Measurements from ENCODE around the gene MIS12. TPM values are rescaled to one million over a fixed set of nuclear protein-coding genes. Genes with fewer than 3 reads are reported as not detected.

MIS12 gene, protein sequence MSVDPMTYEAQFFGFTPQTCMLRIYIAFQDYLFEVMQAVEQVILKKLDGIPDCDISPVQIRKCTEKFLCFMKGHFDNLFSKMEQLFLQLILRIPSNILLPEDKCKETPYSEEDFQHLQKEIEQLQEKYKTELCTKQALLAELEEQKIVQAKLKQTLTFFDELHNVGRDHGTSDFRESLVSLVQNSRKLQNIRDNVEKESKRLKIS
- 32.6 and 35.6 TPM in 2 replicates for total RNA-seq (2014; rRNA removed; shearing (Covaris generic))

DNA sequence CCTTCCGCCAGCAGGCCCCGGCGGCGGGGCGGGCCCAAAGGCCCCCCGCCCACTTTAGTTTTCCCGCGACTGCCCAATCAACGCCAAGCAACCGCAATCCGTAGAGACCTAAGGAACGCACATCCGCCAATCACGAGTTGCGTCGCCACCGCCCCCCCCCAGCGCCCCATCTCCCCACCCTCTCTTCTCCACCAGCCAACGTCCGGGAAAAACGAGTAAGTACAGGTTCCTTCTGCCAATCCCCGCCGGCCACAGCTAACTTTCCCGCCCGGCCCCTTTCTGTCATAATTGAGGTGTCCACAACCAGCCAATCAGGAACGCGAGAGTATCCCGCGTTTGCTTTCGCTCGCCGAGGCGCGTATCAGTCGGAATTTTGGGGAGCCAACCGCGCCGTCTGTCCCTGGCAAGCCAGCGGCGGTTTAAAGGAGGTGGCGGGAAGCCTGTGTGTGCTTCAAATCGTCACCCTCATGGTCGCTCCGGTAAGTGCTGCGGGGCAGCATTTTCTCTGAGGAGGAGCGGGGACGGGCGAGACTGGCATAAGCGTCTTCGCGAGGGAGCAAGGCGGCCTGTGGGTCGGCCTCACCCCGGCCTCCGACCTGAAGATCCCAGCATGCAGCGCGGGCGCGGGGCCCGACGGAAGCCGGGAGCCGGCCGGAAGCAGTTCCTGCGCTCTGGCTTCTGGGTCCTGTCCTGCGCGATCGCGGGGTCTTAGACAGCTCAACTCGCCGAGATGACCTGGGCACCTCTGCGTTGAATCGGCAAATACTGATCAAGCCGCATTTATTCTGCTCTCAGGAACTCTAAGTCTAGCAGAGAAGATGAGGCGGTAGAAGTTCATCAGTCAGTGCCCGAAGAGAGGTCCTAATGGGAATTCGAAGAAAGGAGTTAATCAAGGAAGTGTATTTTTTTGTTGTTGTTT, at the start of gene MIS12:
Gene MIS12 (plus strand): TSS at position 361 of the 919 bp plus-strand sequence. CDS start 2,297 bp downstream, outside the sequence.
- peak; percentile 99 for DNase-seq (ENCODE audit: low read depth)

DNA sequence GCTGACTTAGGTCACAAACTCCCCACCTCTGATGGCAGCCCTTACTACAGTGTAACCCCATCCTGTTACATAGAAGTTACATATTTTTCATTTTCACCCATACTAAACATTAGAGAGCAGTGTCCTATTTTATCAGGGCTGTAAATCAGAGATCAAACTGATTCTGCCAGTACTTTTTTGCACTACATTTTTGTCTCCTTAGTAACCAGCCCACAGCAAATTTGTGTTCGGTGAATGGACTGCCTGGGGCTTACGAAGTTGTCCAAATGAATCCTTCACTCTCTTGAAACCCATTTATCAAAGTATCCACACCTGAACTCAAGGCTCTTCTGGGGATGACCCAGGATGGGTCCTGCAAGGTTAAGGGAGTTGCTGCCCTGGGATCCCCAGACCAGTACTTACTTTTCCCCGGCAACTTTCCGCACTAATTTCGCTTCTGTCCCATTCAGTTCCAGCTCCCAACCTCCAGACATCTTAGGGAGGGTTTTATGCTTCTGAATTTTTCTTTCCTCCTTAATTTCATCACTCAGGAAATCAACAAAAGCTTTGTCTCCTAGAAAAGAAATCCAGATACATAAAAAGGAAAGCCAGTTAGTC, 48.5 kb upstream of the MIS12 start:
- DNase-seq (ENCODE audit: low read depth): peak; percentile 83

DNA sequence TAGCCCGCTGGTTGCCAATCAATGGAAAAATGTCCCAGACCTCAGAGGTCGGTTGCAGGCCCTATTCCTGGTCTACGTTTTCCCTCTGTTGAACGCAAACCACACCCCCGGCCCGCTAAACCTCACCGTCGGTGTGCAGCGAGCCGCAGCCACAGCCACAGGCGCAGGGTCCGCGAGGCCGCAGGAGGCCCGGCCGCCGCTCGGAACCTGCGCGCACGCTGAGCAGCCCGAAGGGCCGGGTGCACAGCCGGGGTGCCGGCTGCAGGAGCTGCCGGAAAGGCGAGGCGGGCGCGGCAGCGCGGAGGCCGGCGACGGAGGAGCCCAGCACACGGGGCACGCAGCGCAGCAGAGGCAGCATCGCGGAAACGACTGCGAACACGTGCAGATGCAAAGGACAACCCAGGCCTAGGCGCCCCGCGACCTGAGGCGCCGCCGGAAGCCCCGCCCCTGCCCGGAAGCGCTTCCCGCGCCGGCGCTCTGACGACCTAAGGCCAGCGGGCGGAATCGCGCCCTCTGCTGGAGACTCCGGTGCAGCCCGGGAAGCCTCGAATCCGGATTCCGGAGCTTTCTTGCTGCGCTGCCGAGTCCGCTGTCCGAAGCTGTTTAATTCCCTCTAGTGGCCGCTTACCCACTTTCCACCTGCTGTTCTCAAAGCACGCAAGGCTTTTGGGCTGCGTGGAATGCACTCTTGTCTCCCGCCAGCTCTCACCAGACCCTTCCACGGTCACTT, 47.5 kb upstream of the MIS12 start, which contains the start of gene C1QBP:
Gene C1QBP (minus strand): TSS at position 440 of the 730 bp plus-strand sequence. CDS start 82 bp downstream, at position 358.
- peak; percentile 87 for DNase-seq (ENCODE audit: low read depth)

DNA sequence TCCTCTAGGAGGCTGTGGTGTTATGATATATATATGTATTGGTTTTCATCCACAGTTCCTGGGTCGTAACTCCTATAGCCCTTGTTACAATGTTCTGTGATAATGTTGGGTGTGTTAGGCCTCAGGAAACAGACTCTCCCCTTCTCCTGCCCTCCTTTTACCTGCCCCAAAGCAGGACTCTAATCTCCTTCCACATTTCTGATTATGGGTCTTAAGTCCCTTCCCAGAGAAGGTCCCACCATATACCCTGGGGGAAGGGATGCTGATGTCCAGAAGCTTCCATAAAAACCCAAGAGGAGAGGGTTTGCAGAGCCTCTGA, 47.0 kb upstream of the MIS12 start:
- no peak for DNase-seq (ENCODE audit: low read depth)

DNA sequence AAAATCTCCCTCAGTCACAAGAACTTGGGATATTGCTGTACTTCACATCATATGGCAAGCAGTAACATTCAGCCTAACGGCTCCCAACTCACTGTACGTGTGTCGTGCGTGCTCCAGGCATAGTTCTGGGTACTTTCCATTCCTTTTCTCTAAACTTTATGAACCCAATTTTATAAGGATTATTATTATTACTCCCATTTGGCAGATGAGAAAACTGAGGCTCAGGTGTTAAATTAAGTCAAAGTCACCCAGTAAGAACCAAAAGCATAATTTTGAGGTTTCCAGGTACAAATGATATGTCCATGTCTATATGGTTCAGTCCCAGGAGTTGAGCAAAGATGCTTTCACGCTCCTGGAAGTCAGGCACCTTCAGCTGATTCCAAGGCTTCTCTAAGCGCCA, 42.6 kb upstream of the MIS12 start:
- DNase-seq (ENCODE audit: low read depth): no peak

DNA sequence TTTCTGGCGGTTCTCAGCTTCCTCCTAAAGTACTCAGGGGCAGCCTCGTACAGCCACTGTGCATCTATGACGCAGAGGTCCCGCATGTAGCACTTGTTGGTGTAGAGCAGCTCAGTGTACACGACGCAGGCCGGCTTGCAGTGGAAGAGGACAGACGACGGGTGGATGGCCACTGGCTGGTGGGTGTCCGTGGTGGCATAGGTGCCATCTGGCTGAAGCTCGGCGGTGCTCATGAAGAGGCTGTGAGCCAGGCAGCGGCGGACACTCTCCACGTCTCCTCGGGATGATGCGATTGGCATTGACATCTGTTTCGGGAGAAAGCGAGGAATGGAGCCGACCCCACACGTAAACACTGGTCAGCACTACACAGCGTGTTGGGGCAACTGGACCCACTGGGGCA, 42.2 kb upstream of the MIS12 start:
- DNase-seq (ENCODE audit: low read depth): no peak

DNA sequence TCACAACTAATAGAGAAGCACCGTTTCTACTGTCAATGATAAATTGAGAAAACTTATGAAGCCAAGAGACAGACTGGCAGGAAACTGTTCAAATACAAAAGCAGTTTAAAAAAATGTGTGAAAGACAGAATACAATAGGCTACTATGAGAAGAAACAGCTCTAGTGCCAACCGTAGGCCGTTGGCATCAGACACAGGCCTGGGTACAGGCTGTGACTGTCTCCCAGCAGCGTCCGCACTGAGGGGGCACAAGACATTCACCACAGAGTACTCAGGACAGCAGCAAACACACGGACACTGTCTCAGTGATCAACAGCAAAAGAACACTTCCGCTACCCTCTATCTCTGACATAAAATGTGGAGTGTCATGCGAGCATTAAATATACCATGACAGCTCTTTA, 39.6 kb upstream of the MIS12 start:
- DNase-seq (ENCODE audit: low read depth): no peak

DNA sequence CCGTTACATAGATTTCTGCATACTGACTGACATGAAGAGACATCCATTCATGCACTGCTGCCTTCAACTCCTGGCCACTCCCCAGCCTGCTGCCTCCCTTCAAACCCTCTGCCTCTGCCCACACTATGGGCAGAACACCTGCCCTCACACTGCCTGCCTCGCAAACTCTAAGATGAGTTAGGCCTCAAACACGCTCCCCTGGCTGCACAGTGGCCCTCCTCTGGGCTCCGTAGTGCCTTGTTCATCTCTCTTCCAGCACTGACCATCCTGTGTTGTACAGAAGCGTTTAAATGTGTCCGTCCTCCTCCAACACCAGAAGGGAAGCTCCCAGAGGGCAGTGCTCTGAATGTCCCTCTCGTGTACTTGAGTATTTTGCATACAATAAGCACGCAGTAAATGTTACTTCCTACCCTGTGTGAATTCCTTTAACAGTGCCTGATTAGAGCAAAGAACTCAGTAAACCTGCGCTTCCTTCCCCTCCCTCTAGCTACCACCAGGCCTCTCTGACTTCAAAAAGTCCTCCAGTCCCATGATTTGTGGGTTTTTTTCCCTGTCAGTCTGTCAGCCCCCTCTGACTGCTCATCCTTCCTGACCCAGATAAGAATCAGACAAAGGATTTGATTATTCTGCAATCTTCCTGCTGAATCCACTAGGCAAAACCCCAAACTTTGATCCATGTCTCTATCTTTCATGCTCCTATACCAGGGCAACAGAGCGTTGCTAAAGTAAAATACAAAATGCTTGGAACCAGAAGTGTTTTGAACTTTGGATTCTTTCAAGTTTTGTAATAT, 21.5 kb upstream of the MIS12 start:
- no peak for DNase-seq (ENCODE audit: low read depth)

DNA sequence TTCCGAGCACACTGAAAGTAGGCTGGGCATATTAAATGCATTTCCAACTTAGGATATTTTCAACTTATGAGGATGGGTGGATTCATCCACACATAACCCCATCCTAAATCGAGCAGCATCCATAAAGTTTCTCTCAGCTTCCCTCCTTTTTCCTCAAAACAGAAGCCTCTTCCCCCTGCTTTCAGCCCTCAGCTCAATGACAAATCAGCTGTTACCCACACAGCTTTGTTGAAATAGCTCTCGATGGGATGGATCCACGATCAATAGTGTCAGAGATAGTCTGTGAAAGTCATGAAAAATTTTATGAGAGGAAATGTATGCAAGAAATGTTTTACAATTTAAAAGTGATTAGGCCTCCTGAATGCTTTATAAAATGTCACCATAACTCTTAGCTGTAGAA, 20.1 kb upstream of the MIS12 start:
- DNase-seq (ENCODE audit: low read depth): no peak

DNA sequence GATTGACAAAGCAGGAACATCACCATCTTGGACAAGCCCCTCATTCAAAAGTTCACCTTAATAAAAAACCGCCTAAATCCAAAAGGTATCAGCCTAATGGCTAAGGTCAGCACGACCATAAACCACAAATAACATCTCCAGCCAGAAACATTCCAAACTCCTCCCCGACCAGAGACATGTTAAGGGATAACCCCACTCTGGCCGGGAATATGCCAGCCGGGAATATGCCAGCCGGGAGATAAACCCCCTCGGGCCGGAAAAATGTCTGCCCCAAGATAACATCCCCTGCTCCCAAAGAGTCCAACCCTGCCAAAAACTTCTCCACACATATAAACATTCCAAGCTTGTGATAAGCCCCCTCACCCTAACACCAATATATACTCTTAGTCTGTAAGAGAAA, 18.9 kb upstream of the MIS12 start:
- DNase-seq (ENCODE audit: low read depth): peak; percentile 1

DNA sequence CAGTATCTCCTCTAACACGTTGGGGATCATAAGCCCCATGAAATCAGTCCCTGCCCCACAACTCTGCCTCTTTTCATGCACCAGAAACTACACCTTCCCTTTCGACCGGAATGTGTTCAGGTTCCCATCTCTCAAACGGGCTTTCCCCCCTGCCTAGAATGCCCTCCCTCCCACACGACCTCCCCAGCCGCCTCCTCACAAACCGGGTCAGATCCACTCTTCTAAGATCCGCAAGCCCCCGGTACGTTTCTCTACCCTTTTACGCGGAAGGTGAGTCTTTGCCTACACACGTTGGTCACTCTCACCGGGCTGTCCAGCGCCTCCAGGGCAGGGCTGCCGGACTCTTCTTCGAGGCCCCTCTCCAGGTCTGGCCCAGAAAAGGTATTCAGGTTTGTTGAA, 18.3 kb upstream of the MIS12 start:
- DNase-seq (ENCODE audit: low read depth): no peak

DNA sequence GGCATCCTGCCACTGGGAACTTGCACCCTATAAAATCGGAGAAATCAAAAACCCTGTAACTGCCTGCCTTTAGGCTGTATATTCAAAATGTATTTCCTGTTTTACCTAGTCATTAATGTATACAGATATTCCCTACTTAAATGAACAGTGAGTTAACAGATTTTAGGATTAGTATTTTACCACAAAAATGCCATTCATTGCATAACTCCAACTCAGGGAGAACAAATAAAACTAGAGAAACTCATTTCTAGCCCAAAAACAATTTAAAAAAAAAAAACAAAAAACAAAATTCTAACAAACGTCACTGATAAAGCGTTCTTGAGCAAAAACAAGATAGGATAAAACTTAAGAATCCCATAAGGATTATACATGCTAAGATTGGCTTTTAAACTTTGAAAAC, 13.9 kb upstream of the MIS12 start:
- no peak for DNase-seq (ENCODE audit: low read depth)

DNA sequence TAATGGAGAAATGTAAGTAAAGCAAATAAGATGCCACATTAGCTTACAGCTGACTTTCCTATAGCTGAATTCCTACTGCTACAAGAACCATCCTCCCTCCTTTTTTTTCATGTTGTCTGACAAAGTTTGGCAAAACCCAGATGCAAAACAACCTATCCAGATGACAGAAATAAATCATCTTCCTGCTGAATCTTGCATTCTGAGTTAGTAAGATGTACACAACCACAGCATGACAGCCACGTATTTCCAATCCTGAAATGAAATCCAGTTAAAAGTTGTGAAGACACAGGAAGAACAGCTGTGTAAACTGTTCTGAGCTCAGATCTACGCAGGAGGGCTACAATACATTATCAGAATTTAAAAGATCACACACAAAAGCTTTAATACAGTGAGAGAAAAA, 12.5 kb upstream of the MIS12 start:
- DNase-seq (ENCODE audit: low read depth): no peak

DNA sequence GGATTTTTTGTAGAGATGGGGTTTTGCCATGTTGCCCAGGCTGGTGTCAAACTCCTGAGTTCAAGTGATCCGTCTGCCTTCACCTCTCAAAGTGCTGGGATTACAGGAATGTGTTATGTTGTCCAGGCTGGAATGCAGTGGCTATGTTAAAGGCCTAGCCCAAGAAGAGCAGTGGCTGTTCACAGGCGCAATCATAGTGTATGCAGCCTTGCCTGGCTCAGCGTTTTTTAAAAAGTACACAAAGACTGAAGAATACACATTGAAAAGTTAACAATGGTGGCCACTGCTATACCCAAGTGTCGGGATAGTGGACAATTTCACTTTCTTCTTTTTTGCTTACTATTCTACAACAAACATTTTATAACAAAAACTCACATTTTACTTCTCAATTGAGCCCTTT, 7.4 kb upstream of the MIS12 start:
- DNase-seq (ENCODE audit: low read depth): no peak

DNA sequence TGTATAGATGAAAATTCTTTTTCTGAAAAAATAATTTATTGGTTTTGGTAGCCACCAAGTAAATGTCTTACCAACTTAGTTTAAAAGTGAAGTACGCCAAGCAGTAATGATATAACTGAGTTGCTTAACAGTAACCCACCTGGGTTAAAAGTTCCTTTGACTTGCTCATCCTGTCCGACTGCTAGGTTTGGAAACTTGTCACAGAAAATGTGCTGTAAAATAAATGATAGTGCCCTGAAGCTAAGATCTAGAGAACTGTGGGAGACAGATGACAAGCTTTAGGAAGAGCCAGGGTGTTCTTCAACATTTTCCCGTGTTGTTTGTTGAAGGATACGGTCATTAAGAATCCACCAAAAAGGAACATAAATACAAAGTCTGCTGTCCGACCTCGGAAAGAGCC, 5.4 kb upstream of the MIS12 start:
- DNase-seq (ENCODE audit: low read depth): no peak

DNA sequence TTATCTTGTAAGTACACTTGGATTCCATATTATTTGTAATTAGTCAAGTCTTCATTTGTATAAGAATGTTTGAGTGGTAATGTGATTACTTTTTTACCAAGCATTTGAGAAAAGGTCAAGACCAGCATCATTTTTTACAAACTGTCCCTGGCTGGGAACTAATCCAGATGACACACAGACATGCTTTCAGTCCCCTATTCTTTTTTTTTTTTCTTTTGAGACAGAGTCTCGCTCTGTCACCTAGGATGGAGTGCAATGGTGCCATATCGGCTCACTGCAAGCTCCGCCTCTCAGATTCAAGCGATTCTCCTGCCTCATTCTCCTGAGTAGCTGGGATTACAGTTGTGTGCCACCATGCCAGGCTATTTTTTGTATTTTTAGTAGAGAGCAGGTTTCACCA, 4.9 kb upstream of the MIS12 start:
- no peak for DNase-seq (ENCODE audit: low read depth)

DNA sequence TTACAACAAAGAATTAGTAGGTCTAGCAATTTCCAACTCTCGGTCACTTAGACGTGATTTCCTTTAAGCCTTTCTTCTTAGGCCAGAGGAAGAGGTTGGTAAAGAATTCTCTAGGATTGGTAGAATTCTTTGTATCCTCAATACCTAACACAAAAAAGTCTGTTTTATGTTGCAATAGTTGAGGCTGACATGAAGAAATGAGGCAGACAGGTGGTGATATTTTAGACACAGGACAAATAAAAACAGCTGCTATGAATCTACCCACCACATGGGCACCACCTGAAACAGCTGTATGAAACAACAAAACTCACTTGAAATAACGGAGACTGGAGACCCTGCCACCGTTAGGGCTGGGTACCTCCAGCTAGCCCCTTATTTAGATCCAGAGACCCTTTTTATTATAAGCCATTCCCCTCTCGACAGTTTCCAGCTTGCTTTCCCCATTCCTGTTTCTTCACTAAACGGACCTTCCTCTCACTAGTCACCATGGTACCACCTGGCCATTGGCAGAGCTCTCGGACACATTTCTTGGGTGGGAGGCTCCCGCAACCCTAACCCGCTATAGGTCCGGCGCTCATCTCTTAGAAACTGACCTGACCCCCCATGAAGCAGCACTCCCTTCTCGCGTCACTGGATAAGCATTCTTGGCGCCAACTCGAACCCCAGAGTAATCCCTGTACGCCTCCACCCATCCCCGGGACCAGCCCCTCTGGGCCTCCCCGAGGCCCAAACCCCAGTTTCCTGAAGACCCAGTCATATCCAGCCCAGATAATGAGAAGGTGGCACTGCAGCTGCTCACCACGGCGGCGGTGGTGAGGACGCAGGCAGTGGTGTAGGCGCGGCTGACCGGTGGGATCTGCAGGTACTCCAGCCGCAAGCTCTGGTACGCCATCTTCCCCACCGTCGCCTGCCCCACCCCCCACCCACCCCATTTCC, 828 bp upstream of the MIS12 start, which contains the start of gene DERL2:
Gene DERL2 (minus strand): TSS at position 909 of the 936 bp plus-strand sequence. CDS start 17 bp downstream, at position 892.
- peak; percentile 48 for DNase-seq (ENCODE audit: low read depth)

DNA sequence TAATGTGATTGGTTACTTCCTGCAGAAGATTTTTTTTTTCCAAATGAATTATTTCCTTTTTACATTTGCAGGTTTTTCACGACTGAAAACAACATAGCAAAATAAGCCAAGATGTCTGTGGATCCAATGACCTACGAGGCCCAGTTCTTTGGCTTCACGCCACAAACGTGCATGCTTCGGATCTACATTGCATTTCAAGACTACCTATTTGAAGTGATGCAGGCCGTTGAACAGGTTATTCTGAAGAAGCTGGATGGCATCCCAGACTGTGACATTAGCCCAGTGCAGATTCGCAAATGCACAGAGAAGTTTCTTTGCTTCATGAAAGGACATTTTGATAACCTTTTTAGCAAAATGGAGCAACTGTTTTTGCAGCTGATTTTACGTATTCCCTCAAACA, 2.4 kb downstream of the MIS12 start:
- DNase-seq (ENCODE audit: low read depth): no peak

DNA sequence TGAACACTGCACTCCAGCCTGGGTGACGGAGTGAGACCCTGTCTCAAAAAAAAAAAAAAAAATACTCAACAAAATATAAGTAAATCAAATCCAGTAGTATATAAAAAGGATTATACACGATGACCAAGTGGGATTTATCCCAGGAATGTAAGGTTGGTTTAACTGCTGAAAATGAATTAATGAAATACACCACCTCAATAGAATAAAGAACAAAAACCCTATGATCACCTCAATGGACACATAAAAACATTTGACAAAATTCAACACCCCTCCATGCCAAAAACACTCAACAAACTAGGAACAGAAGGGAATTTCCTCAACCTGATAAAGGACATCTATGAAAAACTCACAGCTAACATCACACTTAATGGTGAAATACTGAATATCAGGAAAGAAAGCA, 6.6 kb downstream of the MIS12 start:
- no peak for DNase-seq (ENCODE audit: low read depth)

Measured in M059J (cell line).